Rectal smooth muscle tissue (tissue), 1 donor: ENCODE data around the gene ANO3.
A peak's percentile ranks its signal among the peaks of the same experiment; 100 is the strongest.
"Not testable (repeated sequence)": the region's sequence is repeated elsewhere in the genome, so short reads cannot be mapped to it uniquely, and the experiment has no call there.

Source experiments
- H3K27ac ChIP-seq: one replicate; pipeline ENCODE4 v1.7.0; 2013; ENCODE audit warnings: low read depth, low read length, inconsistent platforms
- H3K27me3 ChIP-seq: one replicate; pipeline ENCODE4 v1.7.0; 2013; ENCODE audit warnings: low read length; ENCODE audit not compliant: control insufficient read depth, insufficient read depth
- H3K36me3 ChIP-seq: one replicate; pipeline ENCODE4 v1.7.0; 2013; ENCODE audit warnings: low read length; ENCODE audit not compliant: control insufficient read depth, insufficient read depth
- H3K4me1 ChIP-seq: one replicate; pipeline ENCODE4 v1.7.0; 2013; ENCODE audit warnings: low read length; ENCODE audit not compliant: control insufficient read depth, insufficient read depth
- H3K4me3 ChIP-seq: one replicate; pipeline ENCODE4 v1.7.0; 2013; ENCODE audit warnings: low read length
- H3K9ac ChIP-seq: one replicate; pipeline ENCODE4 v1.7.0; 2013; ENCODE audit warnings: low read length

Gene ANO3

GRCh38 chr11:26331911-26332571 is at the start of gene ANO3:
TSS of gene ANO3 (plus strand) at chr11:26332130. CDS start at chr11:26332276, 146 bp downstream.
- no peak within 1 kb of the TSS for H3K9ac ChIP-seq
- no peaks in the 10 kb centered on the region for H3K4me1 ChIP-seq
- H3K4me3 ChIP-seq: peak within 1 kb of the TSS; percentile 55
- H3K27me3 ChIP-seq: no peaks in the 10 kb centered on the region
- no peak within 1 kb of the TSS for H3K27ac ChIP-seq
- H3K36me3 ChIP-seq: no peaks in the 10 kb centered on the region

GRCh38 chr11:26283852-26284408 is 48.0 kb upstream of the ANO3 start:
- Histone ChIP-seq H3K9ac (no peak overlapping the region), H3K27ac (no peak overlapping the region), H3K36me3 (no peaks in the 10 kb centered on the region), H3K4me1 (peaks cover 2% of the 10 kb centered on the region), H3K4me3 (no peak overlapping the region), H3K27me3 (no peaks in the 10 kb centered on the region)

DNA sequence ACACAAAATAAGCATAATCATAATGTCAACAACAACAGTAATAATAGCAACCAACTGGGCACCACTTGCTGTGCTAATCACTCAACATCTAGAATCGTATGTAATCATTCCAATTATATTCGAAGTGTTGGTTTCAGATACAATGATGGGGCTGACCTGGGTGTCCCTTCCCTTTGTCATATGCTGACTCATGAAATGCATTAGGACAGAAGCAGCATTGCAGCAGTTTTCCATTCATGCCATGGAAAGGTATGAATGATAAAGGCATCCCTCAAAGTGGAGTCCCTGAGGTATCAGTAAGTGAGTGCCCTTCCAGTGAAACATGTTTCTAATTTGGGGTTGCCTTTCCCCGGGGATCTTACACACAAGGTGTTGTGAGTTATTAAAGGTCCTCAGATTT is 46.3 kb upstream of the ANO3 start:
- H3K36me3 ChIP-seq: no peaks in the 10 kb centered on the region
- no peak overlapping the region for H3K4me3 ChIP-seq
- H3K9ac ChIP-seq: no peak overlapping the region
- H3K27ac ChIP-seq: no peak overlapping the region
- H3K4me1 ChIP-seq: peaks cover 2% of the 10 kb centered on the region
- H3K27me3 ChIP-seq: no peaks in the 10 kb centered on the region

- no peaks in the 10 kb centered on the region for H3K27me3 ChIP-seq
- H3K9ac ChIP-seq: no peak overlapping the region
- no peaks in the 10 kb centered on the region for H3K36me3 ChIP-seq
- H3K4me1 ChIP-seq: peaks cover 2% of the 10 kb centered on the region
- no peak overlapping the region for H3K4me3 ChIP-seq
- no peak overlapping the region for H3K27ac ChIP-seq
Observed at GRCh38 chr11:26286472-26287066, 45.4 kb upstream of the ANO3 start.

- Histone ChIP-seq H3K27me3 (no peaks in the 10 kb centered on the region), H3K4me1 (peaks cover 2% of the 10 kb centered on the region), H3K9ac (no peak overlapping the region), H3K36me3 (no peaks in the 10 kb centered on the region), H3K27ac (no peak overlapping the region), H3K4me3 (no peak overlapping the region)
Observed at GRCh38 chr11:26287067-26287518, 44.8 kb upstream of the ANO3 start.

DNA sequence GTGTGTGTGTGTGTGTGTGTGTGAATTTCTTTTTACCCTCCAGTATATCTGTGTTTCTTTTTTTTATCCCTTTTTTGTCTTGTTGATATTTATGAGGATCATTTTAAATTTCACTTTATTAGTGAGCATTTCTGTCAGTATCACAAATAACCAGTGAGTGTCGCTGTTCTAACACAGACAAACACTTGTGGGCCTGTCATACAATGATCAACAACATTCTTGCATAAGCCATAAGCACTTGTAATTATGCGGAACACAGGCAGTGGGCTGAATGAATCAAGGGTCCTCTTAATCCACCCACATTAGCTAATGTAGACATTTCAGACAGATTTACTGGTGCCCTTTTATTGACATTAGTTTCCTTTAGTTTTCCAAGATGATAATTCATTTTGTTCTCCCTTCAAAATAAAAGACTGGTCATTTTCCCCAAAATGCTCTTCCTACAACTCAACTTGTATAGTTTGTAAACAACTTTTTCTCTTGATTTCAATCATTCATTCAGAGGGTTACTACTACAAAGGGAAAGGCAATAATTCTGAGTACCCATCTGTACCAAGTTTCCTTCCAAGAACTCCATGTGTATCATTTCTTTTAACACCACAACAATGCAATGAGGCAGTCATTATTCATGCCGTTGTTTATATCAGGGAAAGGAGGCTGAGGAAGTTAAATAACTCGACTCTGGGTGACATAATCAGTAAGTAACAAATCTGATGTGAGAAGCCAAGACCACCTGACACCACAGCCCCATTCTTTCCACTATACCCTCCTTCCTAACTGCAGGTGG is 34.5 kb upstream of the ANO3 start:
- Histone ChIP-seq H3K9ac (no peak overlapping the region), H3K4me3 (no peak overlapping the region), H3K4me1 (no peaks in the 10 kb centered on the region), H3K27ac (no peak overlapping the region), H3K27me3 (no peaks in the 10 kb centered on the region), H3K36me3 (no peaks in the 10 kb centered on the region)

GRCh38 chr11:26316372-26316771 is 15.6 kb upstream of the ANO3 start:
- H3K4me3 ChIP-seq, H3K4me1 ChIP-seq, H3K9ac ChIP-seq, H3K27ac ChIP-seq, H3K36me3 ChIP-seq, H3K27me3 ChIP-seq: not testable (repeated sequence)

- Histone ChIP-seq H3K4me3 (no peak overlapping the region), H3K27ac (no peak overlapping the region), H3K36me3 (no peaks in the 10 kb centered on the region), H3K9ac (no peak overlapping the region), H3K4me1 (no peaks in the 10 kb centered on the region), H3K27me3 (no peaks in the 10 kb centered on the region)
Observed at GRCh38 chr11:26319906-26320305, 12.0 kb upstream of the ANO3 start.

DNA sequence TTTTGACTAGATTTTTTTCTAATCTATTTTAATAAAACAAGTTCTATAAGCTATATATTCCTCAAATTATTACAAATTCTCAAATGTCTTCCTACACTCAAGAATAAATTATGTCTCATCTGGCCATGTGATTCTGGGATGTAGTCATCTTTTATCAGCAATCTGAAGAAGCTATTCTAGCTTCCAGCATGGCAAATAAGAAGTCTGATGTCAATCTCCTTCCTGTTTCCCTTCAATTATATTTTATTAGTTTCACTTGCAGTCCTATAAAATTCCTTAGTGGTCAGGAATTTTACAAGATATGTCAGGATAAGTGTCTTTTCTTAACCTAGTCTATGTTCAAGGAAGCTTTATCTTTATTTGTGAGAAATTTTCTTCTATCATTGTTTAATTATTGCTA is 10.4 kb upstream of the ANO3 start:
- no peaks in the 10 kb centered on the region for H3K36me3 ChIP-seq
- no peak overlapping the region for H3K27ac ChIP-seq
- H3K27me3 ChIP-seq: no peaks in the 10 kb centered on the region
- no peak overlapping the region for H3K4me3 ChIP-seq
- H3K4me1 ChIP-seq: no peaks in the 10 kb centered on the region
- H3K9ac ChIP-seq: no peak overlapping the region

DNA sequence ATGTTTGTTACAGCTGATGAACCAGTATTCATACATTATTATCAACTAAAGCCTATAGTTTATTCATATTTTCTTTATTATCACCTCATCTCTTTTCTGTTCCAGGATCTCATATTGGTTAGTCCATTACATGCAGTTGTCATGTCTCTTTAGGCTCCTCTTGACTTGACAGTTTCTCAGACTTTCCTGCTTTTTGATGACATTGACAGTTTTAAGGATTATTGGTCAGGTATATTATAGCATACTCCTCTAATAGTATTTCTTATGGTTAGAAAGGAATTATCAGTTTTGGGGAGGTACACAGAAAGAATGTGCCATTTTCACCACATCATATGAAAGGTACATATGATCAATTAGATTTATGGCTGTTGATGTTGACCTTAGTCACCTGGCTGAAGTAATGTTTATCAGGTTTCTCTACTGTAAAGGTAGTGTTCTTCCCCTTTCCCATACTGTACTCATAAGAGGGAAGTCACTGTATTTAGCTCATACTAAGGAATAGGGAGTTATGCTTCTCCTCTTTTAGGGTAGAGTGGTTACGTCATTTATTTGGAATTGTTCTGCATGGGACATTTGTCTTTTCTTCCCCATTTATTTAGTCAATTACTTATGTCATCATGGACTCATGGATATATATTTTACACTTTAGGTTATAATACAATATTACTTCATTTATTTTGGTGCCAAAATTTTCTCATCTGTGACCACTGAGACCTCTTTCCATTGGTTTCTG is 9.4 kb upstream of the ANO3 start:
- Histone ChIP-seq H3K27ac (no peak overlapping the region), H3K4me3 (no peak overlapping the region), H3K9ac (no peak overlapping the region), H3K4me1 (no peaks in the 10 kb centered on the region), H3K27me3 (no peaks in the 10 kb centered on the region), H3K36me3 (no peaks in the 10 kb centered on the region)

GRCh38 chr11:26323837-26324236 is 8.1 kb upstream of the ANO3 start:
- no peak overlapping the region for H3K9ac ChIP-seq
- no peak overlapping the region for H3K27ac ChIP-seq
- no peaks in the 10 kb centered on the region for H3K36me3 ChIP-seq
- no peaks in the 10 kb centered on the region for H3K27me3 ChIP-seq
- H3K4me3 ChIP-seq: no peak overlapping the region
- H3K4me1 ChIP-seq: no peaks in the 10 kb centered on the region

DNA sequence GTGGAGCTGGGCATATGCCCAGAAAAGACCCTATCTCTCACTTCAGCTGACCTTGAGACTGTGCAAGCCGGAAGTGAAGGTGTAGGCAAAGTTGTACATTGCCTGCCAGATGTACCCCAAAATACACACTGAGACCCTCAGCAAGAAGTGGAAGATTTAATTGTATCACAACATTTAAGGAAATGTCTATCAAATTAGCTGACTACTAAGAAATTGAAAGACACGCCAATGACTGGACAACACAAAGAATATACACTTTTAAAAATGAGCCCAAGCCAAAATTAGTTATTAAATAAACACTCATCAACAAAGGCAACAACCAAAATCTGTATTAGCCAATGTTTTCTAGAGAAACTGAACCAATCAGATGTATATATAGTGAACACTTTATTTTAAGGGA is 7.7 kb upstream of the ANO3 start:
- Histone ChIP-seq H3K4me3 (no peak overlapping the region), H3K36me3 (no peaks in the 10 kb centered on the region), H3K27ac (no peak overlapping the region)

More for the DNA sequence above, 7.7 kb upstream of the ANO3 start:
- H3K27me3 ChIP-seq: no peaks in the 10 kb centered on the region
- no peaks in the 10 kb centered on the region for H3K4me1 ChIP-seq
- H3K9ac ChIP-seq: no peak overlapping the region
